CD4-positive, alpha-beta T cell treated with Interleukin-4 for 4 hours (primary cell): ENCODE results near the gene MBNL2.

Source experiments
- DNase-seq: peaks from one replicate; pipeline ENCODE4 v3.0.0-alpha.2; 2020

Gene MBNL2

GRCh38 chr13:97306106-97306505, 84.0 kb downstream of the MBNL2 start:
- no peak for DNase-seq

DNA sequence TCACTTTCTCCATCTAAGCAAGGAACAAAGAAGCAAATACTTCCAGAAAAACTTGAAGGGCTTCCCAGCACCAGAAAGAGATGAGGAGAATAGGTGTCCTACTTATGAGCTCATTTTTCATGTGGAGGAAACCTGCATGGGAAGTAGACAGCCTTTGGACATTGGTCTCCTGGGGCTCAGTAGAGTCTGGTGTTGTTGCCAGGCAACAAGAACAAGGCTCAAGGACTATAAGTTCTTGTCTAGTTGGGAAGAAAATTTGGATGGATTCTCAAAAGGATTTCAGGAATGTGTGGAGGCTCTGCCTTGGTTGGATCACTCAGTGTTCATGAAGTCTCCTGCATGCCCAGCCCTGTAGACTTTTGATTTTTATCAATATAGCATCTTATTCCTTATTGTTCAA, 84.5 kb downstream of the MBNL2 start:
- no peak for DNase-seq

DNA sequence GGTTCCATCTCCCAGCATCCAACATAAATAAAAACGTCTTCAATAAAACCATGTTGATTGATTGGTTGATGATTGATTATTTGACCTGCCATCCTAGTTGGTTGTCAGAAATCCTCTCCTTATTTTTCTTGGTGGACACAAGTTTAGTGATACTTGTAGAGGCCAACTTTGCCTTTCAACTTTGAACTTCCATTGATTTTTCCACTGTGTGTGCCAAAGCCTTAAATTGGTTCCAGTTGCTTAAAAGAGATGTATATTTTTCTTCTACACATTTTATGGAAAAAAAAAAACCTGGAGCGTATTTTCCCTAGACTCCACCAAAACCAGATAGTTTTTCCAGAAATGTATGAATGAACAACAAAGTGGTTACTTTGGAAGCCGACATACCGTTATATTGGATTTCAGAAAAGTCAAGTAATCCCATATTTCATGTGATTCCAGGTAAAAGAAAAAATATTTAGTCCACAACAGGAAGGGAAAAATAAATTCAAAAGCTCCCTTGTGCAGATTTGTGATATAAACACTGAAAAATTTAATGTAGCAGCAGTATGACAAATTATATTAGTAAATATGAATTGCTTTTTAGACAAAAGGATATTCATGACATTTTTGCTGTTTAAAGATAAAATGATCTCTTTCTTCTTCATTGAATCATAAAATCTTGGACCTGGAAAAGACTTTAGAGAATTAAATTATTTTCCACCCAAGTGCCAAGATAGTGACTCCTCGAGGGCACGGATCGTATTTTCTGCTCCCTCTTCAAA, 85.2 kb downstream of the MBNL2 start:
- DNase-seq, result no peak

GRCh38 chr13:97307882-97308624, 85.9 kb downstream of the MBNL2 start:
- no peak for DNase-seq

DNA sequence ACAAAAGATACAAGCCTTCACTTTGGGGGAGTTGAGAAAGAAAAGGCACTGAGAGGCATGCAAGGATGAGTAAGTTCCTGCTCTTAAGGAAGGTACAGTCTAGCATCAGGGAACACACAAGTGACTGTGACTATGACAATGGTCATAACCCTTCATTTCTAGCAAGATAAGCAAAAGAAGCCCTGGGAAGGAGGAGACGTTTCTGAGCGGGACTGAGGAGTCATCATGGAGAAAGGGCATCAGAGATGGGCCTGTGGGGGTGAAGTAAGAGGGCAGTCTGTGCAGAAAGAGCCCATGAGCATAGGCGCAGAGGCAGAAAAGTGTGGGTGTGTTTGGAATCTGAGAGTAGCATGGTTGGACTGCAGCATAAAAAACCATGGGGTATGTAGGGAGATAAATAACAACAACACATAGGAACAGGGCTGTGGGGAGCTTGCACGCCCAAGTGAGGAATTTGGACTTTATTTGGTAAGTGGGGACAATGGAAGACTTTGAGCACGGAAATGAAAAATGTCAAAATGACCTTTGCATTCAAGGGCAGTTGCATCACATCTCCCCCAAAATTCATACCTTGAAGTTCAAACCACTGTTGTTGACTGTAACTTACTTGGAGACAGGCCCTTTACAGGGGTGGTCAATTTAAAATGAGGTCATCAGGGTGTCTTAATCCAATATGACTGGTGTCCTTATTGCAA, 86.7 kb downstream of the MBNL2 start:
- no peak for DNase-seq

- DNase-seq, result no peak
Observed at GRCh38 chr13:97310809-97311436, 88.8 kb downstream of the MBNL2 start.

- DNase-seq, result no peak
Observed at GRCh38 chr13:97311956-97312355, 89.8 kb downstream of the MBNL2 start.

DNA sequence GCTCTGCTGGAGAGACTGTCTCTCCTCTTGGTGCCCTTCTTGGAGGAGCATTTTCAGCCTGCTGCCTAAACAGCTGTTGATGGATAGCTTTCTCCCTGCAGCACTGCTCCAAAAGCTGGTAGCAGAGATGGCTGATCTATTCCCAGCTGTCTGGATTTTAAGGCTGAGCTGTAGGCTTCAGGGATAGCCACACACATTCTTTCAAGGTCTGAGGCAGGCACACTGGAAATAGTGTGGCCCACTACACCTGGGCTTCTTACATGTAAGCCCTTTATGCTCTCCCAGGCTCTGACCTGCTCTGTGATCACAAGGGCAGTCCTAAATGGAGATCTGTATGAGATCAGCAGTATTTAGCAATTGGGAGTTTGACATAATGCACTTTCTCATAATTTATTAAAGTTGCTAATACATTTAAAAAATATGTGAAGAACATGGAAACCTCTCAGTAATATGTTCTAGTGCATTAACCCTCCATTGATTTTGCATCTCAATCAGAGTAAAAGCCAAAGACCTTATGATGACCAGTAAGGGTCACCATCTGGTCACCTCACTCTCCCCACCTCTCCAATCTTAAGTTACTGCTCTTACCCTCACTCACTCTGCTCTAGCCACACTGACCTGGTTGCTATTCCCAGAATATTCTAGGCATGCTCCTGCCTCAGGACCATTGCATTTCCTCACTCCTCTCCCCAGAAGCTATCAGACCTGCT, 91.6 kb downstream of the MBNL2 start:
- no peak for DNase-seq

DNA sequence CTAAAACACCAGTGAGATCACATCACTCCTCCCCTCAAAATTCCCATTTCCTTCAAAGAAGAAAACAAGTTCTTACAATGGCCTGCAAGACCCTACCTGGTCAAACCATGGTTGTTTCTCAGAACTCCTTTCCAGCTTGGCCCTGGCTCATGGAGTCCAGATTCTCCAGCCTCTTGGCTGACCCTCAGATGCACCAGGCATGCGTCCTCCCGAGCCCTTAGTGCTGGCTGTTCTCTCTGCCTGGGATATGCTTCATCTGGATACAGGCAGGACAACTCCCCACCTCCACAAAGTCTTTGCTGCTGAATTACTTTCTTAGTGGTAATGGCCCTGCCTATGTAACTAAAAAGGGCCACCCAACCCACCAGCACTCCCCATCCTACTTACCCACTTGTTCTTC, 94.3 kb downstream of the MBNL2 start:
- DNase-seq, result no peak

- DNase-seq, result no peak
Observed at GRCh38 chr13:97317933-97318332, 95.8 kb downstream of the MBNL2 start.

GRCh38 chr13:97318532-97318931, 96.4 kb downstream of the MBNL2 start:
- DNase-seq, result no peak

- no peak for DNase-seq
Observed at GRCh38 chr13:97319113-97319720, 97.1 kb downstream of the MBNL2 start.

- no peak for DNase-seq
Observed at GRCh38 chr13:97321101-97321500, 99.0 kb downstream of the MBNL2 start.

GRCh38 chr13:97321616-97322321, 99.6 kb downstream of the MBNL2 start:
- no peak for DNase-seq

DNA sequence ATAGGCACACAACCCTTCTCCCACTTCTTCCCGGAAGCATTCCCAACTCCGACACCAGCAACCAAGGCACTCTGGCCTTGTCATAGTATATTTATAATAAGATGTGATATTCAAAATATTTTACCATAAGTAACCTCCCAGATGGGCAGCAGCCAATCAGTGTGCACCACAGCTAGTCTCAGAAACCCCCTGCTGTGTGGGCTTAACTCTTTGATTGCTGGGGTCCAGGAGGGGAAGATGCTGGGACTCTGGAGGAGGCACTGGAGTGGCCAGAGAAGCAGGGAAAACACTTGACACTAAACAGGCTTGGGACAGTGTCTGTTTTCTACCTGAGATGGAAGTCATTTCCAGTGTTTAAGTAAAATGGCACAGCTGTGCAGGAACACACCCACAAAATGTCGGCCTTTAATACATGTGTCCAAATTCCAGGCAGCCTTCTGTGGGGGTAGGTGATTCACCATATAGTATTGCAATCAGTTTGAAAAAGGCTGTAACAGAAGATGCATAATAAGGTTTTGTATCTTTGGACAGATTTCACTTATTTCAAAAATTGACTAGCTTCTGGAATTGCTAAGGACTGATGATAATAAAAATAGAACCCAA, 100.7 kb downstream of the MBNL2 start:
- no peak for DNase-seq

- DNase-seq, result no peak
Observed at GRCh38 chr13:97324115-97324514, 102.0 kb downstream of the MBNL2 start.

DNA sequence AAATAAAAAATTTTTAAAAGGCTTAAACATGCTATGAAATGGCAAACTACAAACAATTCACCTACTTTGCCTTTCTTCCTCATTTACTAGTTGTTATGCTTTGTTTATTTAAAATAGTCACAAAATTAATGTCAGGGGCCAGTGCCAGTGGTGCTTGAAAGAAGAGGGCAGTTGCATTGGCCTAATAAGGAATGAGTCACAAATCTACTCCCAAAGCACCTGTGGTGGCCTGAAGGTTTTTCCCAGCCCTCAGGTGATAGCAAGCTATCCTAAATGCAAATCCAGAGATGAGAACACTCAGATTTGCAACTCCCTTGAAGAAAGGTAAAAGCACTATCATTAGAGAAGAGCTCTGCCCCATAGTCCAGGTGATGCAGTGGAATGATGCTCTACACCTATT, 103.6 kb downstream of the MBNL2 start:
- DNase-seq, result no peak

- DNase-seq, result no peak
Observed at GRCh38 chr13:97327086-97327485, 105.0 kb downstream of the MBNL2 start.

DNA sequence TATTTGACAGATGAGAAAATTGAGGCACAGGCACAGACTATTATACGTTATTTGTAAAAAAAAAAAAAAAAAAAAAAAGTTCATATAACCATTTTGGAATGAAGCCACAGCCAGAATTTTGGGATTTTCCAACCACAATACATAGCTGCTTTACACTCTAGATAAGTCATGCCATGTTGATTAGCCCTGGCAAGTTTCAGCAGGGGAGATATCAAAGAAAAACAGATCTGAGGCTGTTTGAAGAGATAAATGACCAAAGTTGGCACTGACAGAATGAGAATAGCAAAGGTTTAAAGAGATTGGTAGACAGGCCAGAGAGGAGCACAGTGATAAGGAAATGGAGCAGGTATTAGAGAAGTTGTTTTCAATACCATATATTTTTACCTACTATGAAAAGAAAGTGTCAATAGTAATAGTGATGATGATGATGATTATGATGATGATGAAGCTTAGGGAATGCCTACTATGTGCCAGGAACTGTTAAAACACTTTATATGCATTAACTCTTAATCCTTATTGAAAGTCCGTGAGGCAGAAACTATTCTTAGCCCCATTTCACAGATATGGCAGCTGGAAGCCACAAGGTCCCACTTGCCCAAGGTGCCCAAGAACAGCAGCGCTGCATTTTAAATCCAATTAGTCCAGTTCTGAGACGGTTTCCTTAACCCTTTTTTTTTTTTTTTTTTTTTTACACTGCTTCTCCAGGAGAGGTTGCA, 105.5 kb downstream of the MBNL2 start:
- no peak for DNase-seq

GRCh38 chr13:97328222-97328790, 106.2 kb downstream of the MBNL2 start:
- no peak for DNase-seq
